GM20000 (cell line): ENCODE measurements around the gene ISLR2.
"Not testable (repeated sequence)": the region's sequence is repeated elsewhere in the genome, so short reads cannot be mapped to it uniquely, and the experiment has no call there.

Experiments
- DNase-seq: peaks from one replicate; pipeline ENCODE4 v3.0.0; 2012; ENCODE audit warnings: low spot score
- TF ChIP-seq, protein P1 (sequence below): IDR thresholded peaks from 2 replicates; pipeline ENCODE4 v1.5.1; 2012; ENCODE audit warnings: mild to moderate bottlenecking, control low read depth; ENCODE audit errors: extremely low read depth, missing control alignments

The ISLR2 gene

GRCh38 chr15:74156678-74157411, 26.5 kb downstream of the ISLR2 start:
- no peak for DNase-seq
- TF ChIP-seq, protein P1, sequence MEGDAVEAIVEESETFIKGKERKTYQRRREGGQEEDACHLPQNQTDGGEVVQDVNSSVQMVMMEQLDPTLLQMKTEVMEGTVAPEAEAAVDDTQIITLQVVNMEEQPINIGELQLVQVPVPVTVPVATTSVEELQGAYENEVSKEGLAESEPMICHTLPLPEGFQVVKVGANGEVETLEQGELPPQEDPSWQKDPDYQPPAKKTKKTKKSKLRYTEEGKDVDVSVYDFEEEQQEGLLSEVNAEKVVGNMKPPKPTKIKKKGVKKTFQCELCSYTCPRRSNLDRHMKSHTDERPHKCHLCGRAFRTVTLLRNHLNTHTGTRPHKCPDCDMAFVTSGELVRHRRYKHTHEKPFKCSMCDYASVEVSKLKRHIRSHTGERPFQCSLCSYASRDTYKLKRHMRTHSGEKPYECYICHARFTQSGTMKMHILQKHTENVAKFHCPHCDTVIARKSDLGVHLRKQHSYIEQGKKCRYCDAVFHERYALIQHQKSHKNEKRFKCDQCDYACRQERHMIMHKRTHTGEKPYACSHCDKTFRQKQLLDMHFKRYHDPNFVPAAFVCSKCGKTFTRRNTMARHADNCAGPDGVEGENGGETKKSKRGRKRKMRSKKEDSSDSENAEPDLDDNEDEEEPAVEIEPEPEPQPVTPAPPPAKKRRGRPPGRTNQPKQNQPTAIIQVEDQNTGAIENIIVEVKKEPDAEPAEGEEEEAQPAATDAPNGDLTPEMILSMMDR, result no peak

- no peak for DNase-seq
- TF ChIP-seq, protein P1, result no peak
Observed at GRCh38 chr15:74157868-74158827, 27.8 kb downstream of the ISLR2 start.

- DNase-seq, result peak; percentile 64
Observed at GRCh38 chr15:74158855-74159650, 28.7 kb downstream of the ISLR2 start.

DNA sequence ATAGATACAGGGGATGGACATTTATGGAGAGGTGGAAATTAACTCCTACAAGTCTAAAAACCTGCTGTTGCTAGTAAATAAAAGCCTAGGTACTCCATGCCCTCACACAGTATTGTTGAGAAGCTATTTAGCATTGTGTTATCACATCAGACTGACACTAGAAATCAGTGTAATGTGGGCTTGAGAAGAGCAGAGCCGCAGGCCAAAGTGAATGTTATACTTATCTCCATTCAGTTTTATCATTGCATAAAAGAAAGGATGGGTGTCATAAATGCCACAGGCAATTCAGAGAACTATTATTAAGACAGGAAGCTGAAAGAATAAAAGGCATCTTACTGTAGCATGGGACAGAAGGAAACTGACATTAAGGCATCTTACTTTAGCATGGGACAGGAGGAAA, 29.4 kb downstream of the ISLR2 start:
- DNase-seq, result no peak
- TF ChIP-seq, protein P1, result no peak

More at GRCh38 chr15:74158855-74159650, 28.7 kb downstream of the ISLR2 start:
- TF ChIP-seq, protein P1, result no peak

DNA sequence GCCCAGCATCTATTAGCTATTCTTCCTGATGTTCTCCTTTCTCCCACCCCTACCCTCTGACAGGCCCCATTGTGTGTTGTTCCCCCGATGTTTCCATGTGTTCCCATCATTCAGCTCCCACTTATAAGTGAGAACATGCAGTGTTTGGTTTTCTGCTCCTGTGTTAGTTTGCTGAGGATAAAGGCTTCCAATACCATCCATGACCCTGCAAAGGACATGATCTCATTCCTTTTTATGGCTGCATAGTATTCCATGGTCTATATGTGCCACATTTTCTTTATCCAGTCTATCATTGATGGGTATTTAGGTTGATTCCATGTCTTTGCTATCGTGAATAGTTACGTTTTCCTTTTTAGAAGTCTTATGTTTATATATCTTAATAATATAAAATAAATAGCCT, 30.0 kb downstream of the ISLR2 start:
- not testable (repeated sequence) for DNase-seq

- not testable (repeated sequence) for DNase-seq
Observed at GRCh38 chr15:74162195-74162536, 31.8 kb downstream of the ISLR2 start.

- TF ChIP-seq, protein P1, result no peak
- DNase-seq, result no peak
Observed at GRCh38 chr15:74165461-74165860, 35.1 kb downstream of the ISLR2 start.

DNA sequence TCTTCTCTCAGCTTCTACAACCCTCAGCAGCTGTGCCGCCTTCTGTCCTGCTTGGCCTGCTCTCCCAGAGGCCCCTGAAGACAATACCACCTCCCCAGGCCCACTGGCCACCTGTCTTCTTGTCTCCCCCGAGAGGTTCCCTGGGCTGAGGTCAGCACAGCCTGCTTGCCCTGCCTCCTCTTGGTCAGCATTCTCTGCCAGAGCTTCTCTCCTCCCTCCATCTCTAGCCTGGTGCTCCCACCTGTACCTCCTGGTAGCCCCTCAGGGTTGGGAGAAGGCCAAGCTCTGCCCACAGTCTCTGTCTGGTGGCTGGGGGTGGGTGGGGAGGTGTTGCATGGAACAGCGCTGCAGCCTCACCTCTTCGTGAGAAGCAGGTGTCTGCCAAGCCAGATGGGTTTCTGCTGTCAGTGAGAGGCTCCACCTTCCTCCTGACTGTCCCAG, 37.5 kb downstream of the ISLR2 start:
- no peak for DNase-seq
- TF ChIP-seq, protein P1, result no peak
